Aorta (tissue), 5 donors: ENCODE measurements around the gene CENPP. TPM values are rescaled to one million over a fixed set of nuclear protein-coding genes. Genes with fewer than 3 reads are reported as not detected.

Experiments used
- ATAC-seq: fragments of 200-7000 bp; cut with Tn5 transposase; one replicate; pipeline ENCODE4 v1.9.1; 2022; ENCODE audit warnings: moderate library complexity; ENCODE audit not compliant: low FRiP score
- DNase-seq, 2 donors: peaks; one replicate each; pipeline ENCODE4 v3.0.0-alpha.2; 2020
- H3K27ac ChIP-seq, 2 donors: one replicate each; pipeline ENCODE4 v1.5.1; 2013; ENCODE audit warnings: low read length in 2 of 2, mild to moderate bottlenecking in 2 of 2, moderate library complexity in 2 of 2, control low read depth in 1 of 2, inconsistent platforms in 1 of 2, low read depth in 1 of 2
- H3K27me3 ChIP-seq, 2 donors: one replicate each; pipeline ENCODE4 v1.6.1; 2013; ENCODE audit warnings: control low read depth in 1 of 2, low read length in 1 of 2, mild to moderate bottlenecking in 1 of 2, moderate library complexity in 1 of 2; ENCODE audit not compliant: insufficient read depth in 2 of 2, control insufficient read depth in 1 of 2
- H3K36me3 ChIP-seq, 2 donors: one replicate each; pipeline ENCODE4 v1.6.1; 2013; ENCODE audit warnings: control low read depth in 1 of 2, low read length in 1 of 2, mild to moderate bottlenecking in 1 of 2; ENCODE audit not compliant: insufficient read depth in 2 of 2, control insufficient read depth in 1 of 2
- H3K4me1 ChIP-seq, 2 donors: one replicate each; pipeline ENCODE4 v1.6.1; 2013; ENCODE audit warnings: low read length in 2 of 2, control low read depth in 1 of 2, mild to moderate bottlenecking in 1 of 2, moderate library complexity in 1 of 2; ENCODE audit not compliant: insufficient read depth in 2 of 2, control insufficient read depth in 1 of 2
- H3K4me3 ChIP-seq, 2 donors: one replicate each; pipeline ENCODE4 v1.5.1; 2013; ENCODE audit warnings: low read length in 2 of 2, control low read depth in 1 of 2, mild to moderate bottlenecking in 1 of 2
- H3K9me3 ChIP-seq: one replicate; pipeline ENCODE4 v1.6.1; 2013; ENCODE audit warnings: mild to moderate bottlenecking, low read length; ENCODE audit not compliant: control insufficient read depth
- WGBS, 2 donors: extraction: QIAGEN DNeasy Blood & Tissue Kit; methylation state at CpG; one replicate each; pipeline ENCODE4 v1.1.7; 2013; 5-methylcytosine and 5-hydroxymethylcytosine counted together
- intact Hi-C, 2 donors: fragments of 100-400 bp; cut with DNase I; formaldehyde crosslinking; loops; one replicate each; pipeline versions ENCODE4 v1.14.2 to v1.15.0; 2022
- polyA plus RNA-seq, 2 donors: library from polyadenylated mRNA; stranded (reverse); fragments of 200-250 nt; gene quantifications; one replicate each; pipeline ENCODE4 v1.2.3, GENCODE V29; 2013
- total RNA-seq, 2 donors: library from RNA; stranded (reverse); fragmentation: NEBNext Ultra II Directional; extraction: Animal tissue kit (Norgen Biotek cat#: 25700); gene quantifications; one replicate each; pipeline ENCODE4 v1.2.1, GENCODE V29; 2021
- donor health status: healthy with polysubstance abuse.
- donor health status: Bipolar disorder and iron deficiency.
- donor health status: DM: no; HTN: no; CAD: no.
- donor health status: DM: no; HTN: no; CAD: no.
- donor health status: DM: yes; HTN: yes; CAD: no.

The CENPP gene
- total and polyA plus RNA-seq, 4 donors = 0.50 to 11.1 (median 4.3) TPM

DNA sequence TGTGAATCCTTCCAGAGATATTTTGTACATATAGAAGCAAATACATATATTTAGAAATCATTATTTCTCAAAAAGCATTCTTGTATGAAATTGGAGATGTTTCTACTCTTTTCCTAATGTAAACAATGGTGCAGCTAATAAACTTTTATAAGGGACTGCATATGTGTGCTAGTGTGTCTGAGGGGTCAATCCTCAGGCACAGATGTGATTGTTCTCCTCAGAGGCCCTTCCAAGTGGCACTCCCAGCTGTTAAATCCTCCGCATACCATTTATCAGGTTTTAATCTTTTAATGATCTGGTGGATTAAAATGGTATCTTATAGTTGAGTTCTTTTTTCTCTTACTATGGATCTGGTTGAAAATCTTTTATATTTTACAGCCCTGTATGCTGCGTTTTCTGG is 104.1 kb downstream of the CENPP start:
- H3K27me3 ChIP-seq = no peaks in the 10 kb centered on the region
- no peaks in the 10 kb centered on the region for H3K36me3 ChIP-seq
- intact Hi-C loops = loop anchor here in 1 of 2 donors (10.0 kb wide), 1 partner anchor 85 kb away; no protein-coding TSS in a partner anchor
- H3K27ac ChIP-seq = no peak overlapping the region
- DNase-seq = no peak
- H3K4me1 ChIP-seq = peaks cover 2 to 3% of the 10 kb centered on the region in 2 donors
- H3K9me3 ChIP-seq = no peaks in the 10 kb centered on the region
- ATAC-seq = no peak
- 77 to 98% methylated on average over 2 of the region's 2 CpGs for WGBS, 2 donors
- no peak overlapping the region for H3K4me3 ChIP-seq

- intact Hi-C loops = loop anchor here in 1 of 2 donors (10.0 kb wide), 1 partner anchor 88 kb away; no protein-coding TSS in a partner anchor
- ATAC-seq = no peak
- 92% methylated on average over 5 of the region's 5 CpGs for WGBS, 2 donors
Observed at GRCh38 chr9:92432350-92432749, 106.6 kb downstream of the CENPP start.

GRCh38 chr9:92432972-92433548 is 107.3 kb downstream of the CENPP start:
- H3K9me3 ChIP-seq = no peaks in the 10 kb centered on the region
- no peak overlapping the region for H3K27ac ChIP-seq
- WGBS, 2 donors = 93 to 95% methylated on average over 5 of the region's 5 CpGs
- no peaks in the 10 kb centered on the region for H3K4me1 ChIP-seq
- H3K36me3 ChIP-seq = no peaks in the 10 kb centered on the region
- ATAC-seq = no peak
- H3K27me3 ChIP-seq = no peaks in the 10 kb centered on the region
- DNase-seq = no peak
- intact Hi-C loops = loop anchor here in 1 of 2 donors (10.0 kb wide), 1 partner anchor 88 kb away; no protein-coding TSS in a partner anchor
- H3K4me3 ChIP-seq = no peak overlapping the region

More at GRCh38 chr9:92432350-92432749, 106.6 kb downstream of the CENPP start:
- no peaks in the 10 kb centered on the region for H3K9me3 ChIP-seq
- no peak overlapping the region for H3K4me3 ChIP-seq
- DNase-seq = no peak
- H3K36me3 ChIP-seq = no peaks in the 10 kb centered on the region
- H3K27ac ChIP-seq = no peak overlapping the region
- peaks cover 0 to 3% of the 10 kb centered on the region in 2 donors for H3K4me1 ChIP-seq
- H3K27me3 ChIP-seq = no peaks in the 10 kb centered on the region

DNA sequence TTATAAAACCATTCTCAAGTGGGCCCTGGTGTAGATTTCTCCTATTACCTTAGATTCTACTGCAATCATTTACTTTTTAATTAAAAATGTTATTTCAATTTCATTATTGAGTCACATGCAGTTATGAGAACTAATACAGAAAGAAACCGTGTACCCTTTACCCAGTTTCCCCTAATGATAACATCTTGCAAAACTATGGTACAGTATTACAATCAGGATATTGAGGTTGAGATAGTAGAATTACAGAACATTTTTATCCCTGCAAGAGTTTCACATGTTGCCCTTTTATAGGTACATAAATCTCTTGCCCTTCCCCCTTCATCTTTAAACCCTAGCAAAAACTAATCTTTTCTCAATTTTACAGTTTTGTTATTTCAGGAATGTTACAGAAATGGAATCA is 109.5 kb downstream of the CENPP start:
- Histone ChIP-seq H3K4me1 (peaks cover 0 to 2% of the 10 kb centered on the region in 2 donors), H3K36me3 (no peaks in the 10 kb centered on the region), H3K27me3 (no peaks in the 10 kb centered on the region), H3K4me3 (no peak overlapping the region), H3K27ac (no peak overlapping the region), H3K9me3 (no peaks in the 10 kb centered on the region)
- WGBS, 2 donors = 90 to 94% methylated on average over 1 of the region's 1 CpG
- DNase-seq = no peak
- intact Hi-C loops = loop anchor here (5.0 to 10.0 kb wide), 3 partner anchors 33 to 197 kb away; partner anchors contain the start of gene OGN (in 1 of the 2)
- no peak for ATAC-seq

- no peaks in the 10 kb centered on the region for H3K36me3 ChIP-seq
- DNase-seq (no peak), ATAC-seq (no peak)
- WGBS, 2 donors = 45% methylated on average over 5 of the region's 5 CpGs
- no peak overlapping the region for H3K4me3 ChIP-seq
- no peak overlapping the region for H3K27ac ChIP-seq
- H3K27me3 ChIP-seq = no peaks in the 10 kb centered on the region
- no peaks in the 10 kb centered on the region for H3K9me3 ChIP-seq
- H3K4me1 ChIP-seq = peaks cover 0 to 2% of the 10 kb centered on the region in 2 donors
- intact Hi-C loops = loop anchor here (2.0 to 10.0 kb wide), 4 partner anchors 37 to 193 kb away; partner anchors contain the start of gene OGN (in 1 of the 2)
Observed at GRCh38 chr9:92438900-92439526, 113.3 kb downstream of the CENPP start.

DNA sequence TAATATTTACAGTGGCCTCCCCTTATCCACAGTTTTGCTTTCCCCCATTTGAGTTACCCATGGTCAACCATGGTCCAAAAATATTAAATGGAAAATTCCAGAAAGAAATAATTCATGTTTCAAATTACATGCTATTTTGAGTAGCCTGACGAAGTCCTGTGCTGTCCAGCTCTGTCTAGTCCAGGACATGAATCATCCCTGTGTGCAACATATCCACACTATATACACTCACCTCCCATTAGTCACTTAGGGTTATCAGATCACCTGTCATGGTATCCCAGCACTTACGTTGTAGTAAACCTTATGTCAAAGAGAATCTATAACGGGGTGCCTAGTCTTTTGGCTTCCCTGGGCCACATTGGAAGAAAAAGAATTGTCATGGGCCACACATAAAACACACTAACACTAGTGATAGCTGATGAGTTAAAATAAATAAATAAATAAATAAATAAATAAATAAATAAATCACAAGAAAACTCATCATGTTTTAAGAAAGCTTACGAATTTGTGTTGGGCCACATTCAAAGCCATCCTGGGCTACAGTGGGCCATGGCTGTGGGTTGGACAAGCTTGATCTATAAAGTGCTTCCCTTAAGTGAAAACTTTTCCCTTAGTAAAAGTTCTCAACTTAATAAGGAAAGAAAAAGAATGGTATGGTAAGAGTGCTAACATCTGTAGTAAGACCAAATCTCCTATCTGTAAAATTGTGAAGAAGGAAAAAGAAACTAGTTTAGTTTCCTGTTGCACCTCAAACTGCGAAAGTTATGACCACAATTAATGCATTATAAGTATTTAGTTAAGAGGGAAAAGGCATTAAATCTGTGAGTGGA is 114.4 kb downstream of the CENPP start:
- intact Hi-C loops = loop anchor here (2.0 to 10.0 kb wide), 4 partner anchors 38 to 192 kb away; partner anchors contain the start of gene OGN (in 1 of the 2)
- Histone ChIP-seq H3K9me3 (no peaks in the 10 kb centered on the region), H3K27ac (no peak overlapping the region), H3K4me3 (no peak overlapping the region), H3K4me1 (peaks cover 0 to 2% of the 10 kb centered on the region in 2 donors), H3K27me3 (no peaks in the 10 kb centered on the region), H3K36me3 (no peaks in the 10 kb centered on the region)
- WGBS, 2 donors = 53 to 59% methylated on average over 5 of the region's 5 CpGs
- DNase-seq = no peak
- no peak for ATAC-seq

GRCh38 chr9:92440751-92441046 is 114.9 kb downstream of the CENPP start:
- ATAC-seq (no peak), DNase-seq (no peak)
- intact Hi-C loops = no loop called here
- WGBS, 2 donors = 91 to 92% methylated on average over 6 of the region's 6 CpGs
- H3K27ac ChIP-seq = no peak overlapping the region
- H3K36me3 ChIP-seq = no peaks in the 10 kb centered on the region
- H3K4me3 ChIP-seq = no peak overlapping the region
- H3K4me1 ChIP-seq = peaks cover 0 to 2% of the 10 kb centered on the region in 2 donors
- no peaks in the 10 kb centered on the region for H3K9me3 ChIP-seq
- no peaks in the 10 kb centered on the region for H3K27me3 ChIP-seq

- Histone ChIP-seq H3K36me3 (no peaks in the 10 kb centered on the region), H3K27ac (no peak overlapping the region), H3K27me3 (no peaks in the 10 kb centered on the region), H3K9me3 (no peaks in the 10 kb centered on the region), H3K4me1 (peaks cover 0 to 2% of the 10 kb centered on the region in 2 donors), H3K4me3 (no peak overlapping the region)
- ATAC-seq (no peak), DNase-seq (no peak)
- intact Hi-C loops = no loop called here
- WGBS, 2 donors = 85 to 89% methylated on average over 4 of the region's 4 CpGs
Observed at GRCh38 chr9:92444841-92445240, 119.1 kb downstream of the CENPP start.
